Daoy (cell line): ENCODE results near the gene EFCAB13. TPM values are rescaled to one million over a fixed set of nuclear protein-coding genes. Genes with fewer than 3 reads are reported as not detected.
"Not testable (repeated sequence)": the region's sequence is repeated elsewhere in the genome, so short reads cannot be mapped to it uniquely, and the experiment has no call there.

Experiments
- DNase-seq: peaks from one replicate; pipeline ENCODE4 v3.0.0-alpha.2; 2015; ENCODE audit warnings: low read depth
- total RNA-seq: library from RNA; depleted of rRNA; stranded (reverse); fragments of >200 nt; shearing (Covaris generic); gene quantifications from 2 replicates; pipeline ENCODE4 v1.2.3, GENCODE V29; 2014; rRNA removed

EFCAB13 gene
- total RNA-seq, 1 experiment from 2014 or later = 0.74 TPM

- peak; percentile 32 for DNase-seq
These were observed 99.9 kb downstream of the EFCAB13 start for GRCh38 chr17:47423406-47424295.

- DNase-seq = not testable (repeated sequence)
These were observed 101.5 kb downstream of the EFCAB13 start for GRCh38 chr17:47425233-47425632.

DNA sequence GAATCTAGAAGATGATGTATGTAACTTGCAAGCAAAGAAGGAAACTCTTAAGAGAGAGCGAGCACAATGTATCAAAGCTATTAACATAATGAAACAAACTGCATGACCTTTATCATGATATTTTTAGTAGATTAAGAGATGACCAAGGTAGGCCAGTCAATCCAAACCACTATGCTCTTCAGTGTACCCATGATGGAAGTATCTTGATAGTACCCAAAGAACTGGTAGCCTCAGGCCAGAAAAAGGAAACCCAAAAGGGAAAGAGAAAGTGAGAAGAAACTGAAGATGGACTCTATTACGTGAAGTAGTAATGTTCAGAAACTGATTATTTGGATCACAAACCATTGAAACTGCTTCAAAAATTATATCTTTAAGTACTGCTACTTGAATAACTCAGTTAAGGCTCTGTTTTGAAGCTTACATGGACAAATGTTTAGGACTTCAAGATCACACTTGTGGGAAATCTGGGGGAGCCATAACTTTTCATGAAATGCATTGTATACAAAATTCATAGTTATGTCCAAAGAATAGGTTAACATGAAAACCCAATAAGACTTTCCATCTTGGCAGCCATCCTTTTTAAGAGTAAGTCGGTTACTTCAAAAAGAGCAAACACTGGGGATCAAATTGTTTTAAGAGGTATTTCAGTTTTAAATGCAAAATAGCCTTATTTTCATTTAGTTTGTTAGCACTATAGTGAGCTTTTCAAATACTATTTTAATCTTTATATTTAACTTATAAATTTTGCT lies 102.3 kb downstream of the EFCAB13 start:
- DNase-seq = not testable (repeated sequence)

GRCh38 chr17:47427985-47428384 lies 104.2 kb downstream of the EFCAB13 start:
- no peak for DNase-seq

DNA sequence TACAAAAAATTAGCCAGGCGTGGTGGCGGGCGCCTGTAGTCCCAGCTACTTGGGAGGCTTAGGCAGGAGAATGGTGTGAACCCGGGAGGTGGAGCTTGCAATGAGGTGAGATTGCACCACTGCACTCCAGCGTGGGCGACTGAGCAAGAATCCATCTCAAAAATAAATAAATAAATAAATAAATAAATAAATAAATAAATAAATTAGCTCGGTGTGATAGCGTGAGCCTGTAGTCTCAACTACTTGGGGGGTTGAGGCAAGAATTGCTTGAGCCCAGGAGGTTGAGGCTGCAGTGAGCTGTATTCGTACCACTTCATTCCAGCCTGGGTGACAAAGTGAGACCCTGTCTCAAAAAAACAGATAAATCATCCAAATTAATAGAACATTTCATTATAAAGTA lies 108.5 kb downstream of the EFCAB13 start:
- not testable (repeated sequence) for DNase-seq

- no peak for DNase-seq
These were observed 141.4 kb downstream of the EFCAB13 start for GRCh38 chr17:47465165-47465564.

DNA sequence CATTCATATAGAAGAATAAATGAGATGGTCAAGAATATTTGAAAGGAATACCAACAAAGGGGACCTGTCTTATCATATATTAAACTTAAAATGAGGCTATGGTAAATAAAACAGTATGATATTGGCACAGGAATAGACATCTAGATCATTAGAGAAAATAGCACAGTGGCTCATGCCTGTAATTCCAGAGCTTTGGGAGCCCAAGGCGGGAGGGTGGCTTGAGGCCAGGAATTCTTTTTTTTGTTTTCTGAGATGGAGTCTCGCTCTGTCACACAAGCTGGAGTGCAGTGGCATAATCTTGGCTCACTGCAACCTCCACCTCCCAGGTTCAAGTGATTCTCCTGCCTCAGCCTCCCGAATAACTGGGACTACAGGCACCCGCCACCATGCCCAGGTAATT lies 143.2 kb downstream of the EFCAB13 start:
- not testable (repeated sequence) for DNase-seq

DNA sequence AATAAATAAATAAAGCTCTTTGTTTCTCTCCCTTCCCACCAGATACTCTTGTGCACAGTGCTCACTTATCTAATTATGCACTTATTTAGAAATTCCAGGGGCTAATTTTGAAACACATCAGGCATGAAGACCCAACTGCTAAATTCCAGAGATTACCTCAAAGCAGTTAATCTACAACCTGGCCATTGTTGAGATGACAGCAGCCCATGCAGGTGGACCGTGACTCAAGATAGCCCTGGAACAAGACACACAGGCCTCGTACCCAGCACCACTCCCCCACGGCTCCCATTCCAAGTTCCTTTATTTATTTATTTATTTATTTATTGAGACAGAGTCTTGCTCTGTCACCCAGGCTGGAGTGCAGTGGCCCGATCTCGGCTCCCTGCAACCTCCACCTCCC lies 147.1 kb downstream of the EFCAB13 start:
- DNase-seq = no peak

- DNase-seq = not testable (repeated sequence)
These were observed 148.3 kb downstream of the EFCAB13 start for GRCh38 chr17:47472073-47472472.

Other genes with a start within 250 kb of the EFCAB13 start
- gene CDC27, start 134.7 kb upstream of the EFCAB13 start, total RNA-seq = 79.9 and 117 TPM in 2 replicates
- gene MYL4, start 114.6 kb upstream of the EFCAB13 start, total RNA-seq = not detected in 2 replicates
- 15.1 and 22.1 TPM in 2 replicates for gene ITGB3, start 70.1 kb upstream of the EFCAB13 start, total RNA-seq
- 52.3 and 54.4 TPM in 2 replicates for gene NPEPPS, start 207.2 kb downstream of the EFCAB13 start, total RNA-seq